HG03135 (cell line): ENCODE data around the gene SLC31A2.
"Not testable (repeated sequence)": the region's sequence is repeated elsewhere in the genome, so short reads cannot be mapped to it uniquely, and the experiment has no call there.

Experiments used
- ATAC-seq: cut with Tn5 transposase; IDR thresholded peaks from one replicate; pipeline ENCODE4 v1.9.1; 2021; ENCODE audit warnings: mild to moderate bottlenecking, moderate library complexity; ENCODE audit not compliant: unreplicated experiment

Gene SLC31A2

DNA sequence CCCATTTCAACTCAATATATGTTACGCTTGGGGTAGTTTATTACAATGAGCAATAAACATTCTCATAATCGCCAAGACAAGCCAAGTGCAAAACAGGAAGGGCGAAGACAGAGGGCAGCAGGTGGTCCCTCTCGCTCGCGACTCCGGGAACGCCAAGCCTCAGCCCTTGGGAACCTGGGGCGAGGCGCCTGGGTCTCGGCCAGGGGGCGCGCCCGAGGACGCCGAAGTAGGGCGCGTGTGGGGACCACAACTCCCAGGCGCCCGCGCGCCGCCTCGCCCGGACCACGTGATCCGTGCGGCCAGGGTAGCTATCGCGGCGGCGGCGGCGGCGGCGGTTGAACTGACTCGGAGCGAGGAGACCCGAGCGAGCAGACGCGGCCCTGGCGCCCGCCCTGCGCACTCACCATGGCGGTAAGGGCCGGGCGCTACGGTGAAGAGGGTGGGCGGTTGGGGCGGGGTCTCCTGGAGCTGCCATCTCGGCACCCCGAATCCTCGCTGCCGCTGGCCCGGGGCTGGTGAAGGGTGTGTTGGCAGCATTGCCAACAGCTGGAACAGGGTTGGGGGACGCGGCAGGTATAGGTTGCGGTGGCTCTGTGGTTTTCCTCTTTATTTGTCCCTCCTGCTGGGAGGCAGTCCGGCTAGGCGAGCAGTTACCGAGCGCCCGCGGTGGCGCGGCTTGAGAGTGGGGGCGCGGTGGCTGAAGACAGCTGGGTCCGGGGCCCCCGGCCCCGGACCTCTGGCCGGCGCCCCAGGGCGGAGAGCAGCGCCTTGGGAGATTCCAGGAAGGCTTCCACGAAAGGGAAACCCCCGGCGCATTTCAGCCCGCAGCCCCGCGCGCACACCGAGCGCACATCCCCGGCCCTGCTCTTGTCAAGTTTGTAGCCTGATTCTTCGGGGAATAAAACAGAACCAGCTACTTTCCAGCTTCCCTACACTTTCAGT lies at the start of gene SLC31A2:
Gene SLC31A2 (plus strand): TSS at position 338 of the 942 bp plus-strand sequence. CDS start 68 bp downstream, at position 406.
- peak; percentile 93 for ATAC-seq

GRCh38 chr9:113105345-113105744 lies 45.5 kb upstream of the SLC31A2 start:
- not testable (repeated sequence) for ATAC-seq

- not testable (repeated sequence) for ATAC-seq
These were observed 39.5 kb upstream of the SLC31A2 start for GRCh38 chr9:113111065-113111951.

- peak; percentile 59 for ATAC-seq
These were observed 37.9 kb upstream of the SLC31A2 start for GRCh38 chr9:113112706-113113510.

GRCh38 chr9:113118829-113119228 lies 32.0 kb upstream of the SLC31A2 start:
- not testable (repeated sequence) for ATAC-seq

DNA sequence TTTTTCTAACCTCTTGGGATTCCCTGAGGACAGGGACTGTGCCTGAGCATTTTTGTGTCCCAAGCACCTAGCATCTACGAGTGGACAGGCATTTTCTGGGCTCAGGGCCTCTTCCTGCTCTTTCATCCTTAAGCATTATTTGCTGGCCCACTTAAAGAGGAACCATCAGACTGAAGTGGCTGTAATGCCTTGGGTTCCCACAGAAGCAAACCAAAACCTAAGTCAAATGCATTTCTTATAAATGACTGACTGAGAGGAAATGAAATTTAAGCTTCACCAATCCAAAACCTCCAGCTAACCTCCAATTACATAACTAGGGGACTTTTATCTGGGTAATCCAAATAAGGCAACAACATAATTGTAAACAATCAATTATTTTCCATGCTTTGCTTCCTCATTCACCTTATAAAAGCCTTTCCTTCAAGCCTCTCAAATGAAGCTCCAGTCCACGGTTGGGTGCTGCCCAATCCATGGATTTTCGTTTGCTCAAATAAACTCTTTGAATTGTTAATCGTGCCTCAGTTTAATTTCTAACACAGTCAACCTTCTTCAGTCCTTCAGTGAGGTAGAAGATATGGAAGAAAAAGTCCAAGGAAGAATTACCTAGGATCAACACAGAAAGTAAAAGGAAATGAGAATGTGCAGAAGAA lies 25.3 kb upstream of the SLC31A2 start:
- no peak for ATAC-seq

DNA sequence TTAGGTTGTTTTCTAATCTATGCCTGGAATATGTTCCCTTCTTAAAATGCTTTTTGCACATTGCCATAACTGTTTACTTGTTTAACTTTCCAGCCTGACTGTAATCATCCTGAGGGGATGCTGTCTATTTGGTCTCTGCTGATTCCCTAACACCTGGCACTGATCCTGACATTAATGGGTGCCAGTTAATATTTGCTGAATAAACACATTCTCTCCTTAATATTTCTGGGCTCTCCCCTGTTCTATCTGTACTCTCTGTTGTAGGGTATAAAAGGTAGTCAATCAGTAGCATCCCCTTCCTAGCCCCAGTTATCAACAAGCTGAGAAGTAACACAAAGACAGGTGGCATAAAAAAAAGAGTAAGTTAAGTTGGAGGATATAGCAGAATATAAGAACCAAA lies 21.3 kb upstream of the SLC31A2 start:
- no peak for ATAC-seq

DNA sequence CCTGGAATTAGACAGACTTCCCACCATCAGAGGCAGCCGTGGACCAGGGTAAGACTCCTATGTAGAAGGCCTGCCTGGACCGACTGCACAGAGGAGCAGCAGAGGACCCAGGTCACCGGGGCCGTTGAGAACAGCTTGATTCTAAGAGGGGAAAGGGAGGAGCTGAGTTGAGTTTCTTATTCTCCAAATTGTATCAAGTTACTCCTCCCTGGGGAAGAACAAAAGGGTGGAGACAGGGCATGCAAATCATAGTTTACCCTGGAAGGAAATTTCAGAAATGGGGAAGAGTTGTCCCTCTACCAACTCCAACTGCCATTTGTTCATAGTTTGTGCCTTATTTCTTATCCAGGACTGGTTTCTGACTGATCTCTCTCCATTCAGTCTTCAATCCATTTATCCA lies 20.9 kb upstream of the SLC31A2 start:
- no peak for ATAC-seq

DNA sequence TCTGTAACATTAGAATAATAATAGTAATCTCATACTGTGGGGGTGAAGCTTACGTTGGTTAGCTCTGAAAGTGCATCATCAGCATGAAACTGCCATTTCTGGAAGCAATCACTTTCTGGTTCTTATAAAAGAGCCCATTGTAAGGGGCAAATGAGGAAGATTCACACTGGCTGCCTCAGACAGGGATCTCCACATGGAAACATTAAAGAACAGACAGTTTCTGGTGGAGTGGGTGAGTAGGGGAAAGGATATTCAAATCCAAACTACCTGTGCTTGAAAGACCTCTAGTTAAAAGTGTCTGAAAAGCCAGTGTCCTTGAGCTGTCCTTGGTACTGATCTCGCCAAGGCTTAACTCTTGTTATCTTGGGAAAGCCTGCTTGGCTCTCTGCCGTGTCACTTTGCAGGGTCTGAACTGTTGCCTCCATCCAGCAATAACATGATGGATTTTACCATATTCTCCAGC lies 19.1 kb upstream of the SLC31A2 start:
- ATAC-seq, result no peak

- no peak for ATAC-seq
These were observed 13.3 kb upstream of the SLC31A2 start for GRCh38 chr9:113137196-113138168.

- no peak for ATAC-seq
These were observed 12.0 kb upstream of the SLC31A2 start for GRCh38 chr9:113138760-113139159.

- ATAC-seq, result no peak
These were observed 11.5 kb upstream of the SLC31A2 start for GRCh38 chr9:113139225-113139829.

- ATAC-seq, result no peak
These were observed 10.9 kb upstream of the SLC31A2 start for GRCh38 chr9:113139953-113140352.

- not testable (repeated sequence) for ATAC-seq
These were observed 9.9 kb upstream of the SLC31A2 start for GRCh38 chr9:113140896-113141295.

GRCh38 chr9:113143432-113144227 lies 7.2 kb upstream of the SLC31A2 start:
- no peak for ATAC-seq

DNA sequence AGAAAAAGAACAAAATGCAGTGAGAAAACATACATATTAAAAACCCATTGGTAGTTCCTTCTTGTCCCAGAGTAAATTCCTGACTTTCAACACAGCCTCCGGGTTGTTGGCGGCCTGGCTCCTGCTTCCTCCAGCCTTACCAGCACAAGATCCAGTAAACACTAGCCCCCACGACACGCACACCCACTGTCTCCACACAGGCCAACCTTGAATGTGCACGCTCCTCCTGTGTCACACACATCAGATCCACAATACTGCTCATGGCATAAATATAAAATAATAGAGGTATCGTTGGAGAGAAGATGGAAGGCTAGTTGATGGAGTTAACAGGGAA lies 2.5 kb upstream of the SLC31A2 start:
- no peak for ATAC-seq

- ATAC-seq, result no peak
These were observed 1.9 kb upstream of the SLC31A2 start for GRCh38 chr9:113148781-113149510.
